GM04504 (cell line): ENCODE data around the gene PNLIPRP3.

Experiments used
- DNase-seq: peaks from one replicate; pipeline ENCODE4 v3.0.0-alpha.2; 2012; ENCODE audit warnings: low read depth

PNLIPRP3 gene

DNA sequence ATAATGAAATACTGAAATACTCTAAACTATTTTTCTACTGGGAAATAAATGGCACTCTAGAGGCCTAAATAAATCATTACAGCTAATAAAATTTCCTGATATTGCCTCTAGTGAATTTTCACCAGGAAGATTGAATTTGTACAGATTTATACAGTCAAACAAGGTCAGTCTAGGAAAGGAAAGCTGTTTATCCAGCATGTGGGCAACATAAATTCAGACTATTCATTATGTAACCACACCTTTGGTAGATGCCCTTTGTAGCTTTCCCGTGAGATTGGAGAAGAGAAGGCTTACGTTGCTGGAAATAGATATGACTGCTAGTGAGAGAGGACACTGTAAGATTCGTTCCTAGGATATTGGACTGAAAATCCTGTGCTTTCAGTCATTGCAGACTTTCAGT is 82.9 kb downstream of the PNLIPRP3 start:
- no peak for DNase-seq

DNA sequence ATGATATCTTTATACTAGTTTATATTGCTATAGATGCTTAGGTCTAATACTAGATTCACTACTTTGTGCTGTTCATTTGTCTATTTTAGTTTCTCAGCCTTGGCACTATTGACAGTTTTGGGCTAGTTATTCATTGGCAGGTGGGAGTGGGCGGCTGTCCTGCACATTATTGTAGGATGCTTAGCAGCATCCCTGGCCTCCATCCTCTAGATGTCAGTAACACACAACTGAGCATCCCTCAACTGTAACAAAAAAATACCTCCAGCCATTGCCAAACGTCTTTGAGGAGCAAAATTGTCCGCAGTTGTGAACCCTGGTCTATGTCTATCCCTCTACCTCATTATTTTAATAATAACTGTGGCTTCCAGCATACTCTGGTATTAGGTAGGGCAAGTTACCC is 83.7 kb downstream of the PNLIPRP3 start:
- no peak for DNase-seq

DNA sequence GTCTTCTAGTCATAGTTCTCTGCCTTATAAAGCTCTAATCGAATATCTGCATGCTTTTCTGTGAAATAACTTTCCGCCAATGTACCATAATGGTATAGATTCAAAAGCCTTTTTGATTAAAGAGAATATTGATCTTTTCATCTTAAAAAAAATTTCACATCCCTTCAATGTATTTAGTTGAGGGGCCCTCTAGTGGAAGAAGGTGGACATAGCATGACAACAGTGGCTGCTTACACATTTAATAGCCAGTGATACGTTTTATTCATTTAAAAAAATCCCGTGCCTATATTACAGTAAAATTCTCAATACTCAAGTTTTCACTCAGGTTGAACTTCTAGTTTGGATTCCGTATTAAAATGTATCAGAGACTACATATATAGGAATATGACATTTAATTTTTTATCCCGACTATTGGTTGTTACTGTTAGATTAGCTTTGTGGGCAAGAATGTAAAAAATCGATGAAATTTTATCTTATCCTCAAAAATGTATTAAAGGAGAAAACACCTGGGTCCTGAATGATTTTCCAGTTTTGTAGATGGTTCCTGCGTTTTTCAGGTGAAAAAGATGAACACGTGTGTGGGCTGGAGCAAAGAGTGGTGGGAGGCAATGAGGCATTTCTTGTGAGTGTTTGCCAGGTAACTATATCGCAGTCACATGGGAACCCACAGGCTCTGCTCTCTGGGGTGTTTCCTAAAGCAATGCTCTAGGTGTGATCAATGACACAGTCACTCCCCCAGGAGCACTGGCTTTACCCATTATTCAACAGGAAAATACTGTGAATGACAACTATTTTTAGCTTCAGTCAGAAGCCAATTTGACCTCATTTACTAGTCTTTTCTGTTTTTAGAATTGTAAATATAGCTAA is 94.0 kb downstream of the PNLIPRP3 start:
- DNase-seq: peak; percentile 10

DNA sequence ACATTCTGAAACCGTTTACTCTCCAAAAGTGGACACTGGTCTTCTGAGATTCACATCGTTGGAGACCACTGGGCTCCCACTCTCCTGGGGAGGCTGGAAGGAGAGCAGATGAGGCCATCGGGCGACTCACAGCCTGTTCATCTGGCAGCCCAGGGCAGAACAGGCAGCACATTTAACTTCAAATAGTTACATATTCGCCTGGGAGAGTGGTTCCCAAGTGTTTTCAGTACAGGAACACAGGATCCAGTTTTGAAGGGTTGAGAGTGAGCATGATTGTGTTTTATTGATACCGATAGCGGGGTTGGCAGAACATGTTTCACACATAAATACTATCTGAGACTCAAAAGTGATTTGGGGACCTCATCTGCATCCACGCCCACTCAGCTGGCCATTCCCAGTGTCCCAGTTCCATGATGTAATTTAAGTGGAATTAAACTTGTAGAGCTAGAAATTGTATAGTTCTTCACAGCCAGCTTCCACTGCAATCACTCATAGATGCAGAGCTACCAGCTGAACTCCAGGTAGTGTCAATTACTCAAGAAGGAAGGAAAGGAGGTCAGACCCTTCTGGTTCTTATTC is 95.2 kb downstream of the PNLIPRP3 start:
- DNase-seq: no peak

DNA sequence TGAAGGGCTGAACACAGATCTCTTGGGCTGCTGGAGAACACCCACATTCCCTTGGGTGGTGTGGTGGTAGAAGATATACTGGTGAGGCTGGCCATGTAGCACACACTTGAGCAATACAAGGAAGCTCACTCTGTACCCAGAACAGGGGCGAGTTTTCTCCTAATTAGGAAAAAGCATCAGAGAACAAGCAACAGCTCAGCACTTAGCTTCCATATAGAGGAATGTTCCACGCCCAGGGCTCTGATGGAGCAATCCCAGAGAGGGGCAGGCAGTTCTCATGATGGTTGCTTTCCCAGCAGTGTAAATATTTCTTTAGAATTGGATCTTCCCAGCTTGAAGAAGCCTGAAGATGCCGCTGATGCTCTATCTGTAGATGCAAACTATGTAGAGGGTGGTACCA is 97.1 kb downstream of the PNLIPRP3 start:
- DNase-seq: no peak

DNA sequence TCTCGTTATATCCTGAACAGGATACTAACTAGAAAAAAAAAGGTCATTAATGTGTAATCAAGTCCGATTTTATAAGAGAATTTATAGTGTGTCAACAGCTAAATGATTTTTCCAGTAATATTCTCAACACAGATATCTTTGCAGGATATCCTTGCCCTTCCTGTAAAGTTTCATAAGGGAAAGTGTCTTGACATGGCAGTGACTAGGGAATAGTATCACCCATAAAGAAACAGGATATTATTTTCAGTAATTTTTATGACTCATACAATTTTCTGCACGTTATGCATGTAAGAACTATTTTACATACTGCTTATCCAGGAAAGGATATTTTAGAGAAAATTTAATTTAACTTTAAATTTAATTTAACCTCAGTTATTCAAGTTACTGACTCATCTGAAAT is 98.6 kb downstream of the PNLIPRP3 start:
- DNase-seq: no peak
